ENCODE measurements around the gene DIDO1.

DNA sequence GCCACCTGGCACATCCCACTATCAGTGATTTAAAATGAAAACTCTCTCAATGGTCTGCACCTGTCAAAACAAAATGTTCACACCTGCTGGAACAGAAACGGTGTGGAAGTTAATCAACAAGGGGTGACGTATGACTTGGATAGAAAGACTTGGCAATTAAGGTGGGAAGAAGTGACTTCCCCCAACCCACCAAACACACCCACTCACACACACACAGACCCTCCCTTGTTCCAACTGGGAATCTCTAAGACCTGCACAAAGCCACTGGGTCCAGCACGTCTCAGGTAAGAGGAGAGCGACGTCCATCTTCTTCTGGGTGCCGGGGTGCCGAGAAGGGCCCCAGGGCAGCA is 39.6 kb downstream of the DIDO1 start:
- TF ChIP-seq POLR2A (IDR thresholded peaks at IDR 0.05; ENCODE audit: low read length) (no peak), GATA1 (IDR thresholded peaks at IDR 0.05; ENCODE audit: low read depth, low read length) (no peak)

All from erythroblast (primary cell).